Measurements from ENCODE around the gene VSIG10L. TPM values are rescaled to one million over a fixed set of nuclear protein-coding genes. Genes with fewer than 3 reads are reported as not detected.
A peak's percentile ranks its signal among the peaks of the same experiment; 100 is the strongest.

The VSIG10L gene
- polyA plus RNA-seq, 2 of the 4 experiments (the other 2 are of a cell fraction): 6.7 to 9.2 TPM

GRCh38 chr19:51365965-51366388 lies 24.0 kb upstream of the VSIG10L start, which contains the start of gene ETFB:
ETFB (minus strand) TSS chr19:51366388; CDS start chr19:51366326, 62 bp downstream.
- Histone ChIP-seq H3K27ac (peak within 1 kb of the TSS; percentile 87 to 96), H3K4me2 (peak within 1 kb of the TSS; percentile 90), H3K9me3 (no peaks in the 10 kb centered on the region), H3K4me3 (peak within 1 kb of the TSS; percentile 61), H3K4me1 (peaks cover 50% of the 10 kb centered on the region)
- no peak for FAIRE-seq
- ChIA-PET CTCF (interaction anchor here (1.0 to 5.6 kb wide), 6 partner anchors 10 to 42 kb away, joined by 3 to 46 read pairs (median 4); partner anchors contain the start of gene VSIG10L), POLR2A (interaction anchor here (0.6 to 4.8 kb wide), 3 partner anchors 24 to 28 kb away, joined by 3 to 52 read pairs (median 7); partner anchors contain the start of gene VSIG10L)
- WGBS (ENCODE audit: missing lambda C conversion rate): under 1% methylated on average over 16 of the region's 27 CpGs
- DNase-seq (ENCODE audit: low read depth in 1 of 2, low spot score in 1 of 2): no peak
- ATAC-seq: no peak
- TF ChIP-seq CEBPB (IDR thresholded peaks at IDR 0.05) (no peak), BHLHE40 (IDR thresholded peaks at IDR 0.05; ENCODE audit: low read depth, low read length) (no peak), HMGXB4 (CRISPR knock-in tag; IDR thresholded peaks at IDR 0.05; ENCODE audit: borderline replicate concordance) (0 out of 2 replicates have a peak, but pooled peaks have one; percentile 16), KDM5A (IDR thresholded peaks at IDR 0.05) (no peak), PHF8 (IDR thresholded peaks at IDR 0.05; ENCODE audit: borderline replicate concordance, low read depth) (no peak), FOSB (CRISPR knock-in tag; IDR thresholded peaks at IDR 0.05) (no peak), ZNF302 (CRISPR knock-in tag; IDR thresholded peaks at IDR 0.05) (no peak), HEYL (CRISPR knock-in tag; IDR thresholded peaks at IDR 0.05) (no peak), NFE2L2 (conservative IDR thresholded peaks at IDR 0.05; ENCODE audit: low read length) (no peak), ELK1 (IDR thresholded peaks at IDR 0.05; ENCODE audit: low read depth, low read length) (no peak), POLR2A (IDR thresholded peaks at IDR 0.05; ENCODE audit: low read length) (no peak; the same call in 1 of the 2 replicates), FOSL2 (IDR thresholded peaks at IDR 0.05) (no peak), FOSL2 (CRISPR knock-in tag; IDR thresholded peaks at IDR 0.05) (no peak), RARB (CRISPR knock-in tag; IDR thresholded peaks at IDR 0.05) (no peak), HOXB13 (CRISPR knock-in tag; IDR thresholded peaks at IDR 0.05; ENCODE audit: low read depth) (no peak), KDM1A (IDR thresholded peaks at IDR 0.05; ENCODE audit: low read depth) (no peak), NR3C1 (IDR thresholded peaks at IDR 0.05) (no peak), FOXS1 (CRISPR knock-in tag; IDR thresholded peaks at IDR 0.05) (no peak), MAX (IDR thresholded peaks at IDR 0.05) (peak; percentile 66; the same call in 1 of the 2 replicates), RNF2 (IDR thresholded peaks at IDR 0.05; ENCODE audit: borderline replicate concordance, low read depth) (no peak), MAFK (IDR thresholded peaks at IDR 0.05; ENCODE audit: partially characterized antibody) (no peak), CTCF (IDR thresholded peaks at IDR 0.05) (no peak), POLR2AphosphoS2 (conservative IDR thresholded peaks at IDR 0.05; ENCODE audit: low read length) (no peak), HOXB5 (CRISPR knock-in tag; IDR thresholded peaks at IDR 0.05) (no peak), JUNB (IDR thresholded peaks at IDR 0.05) (no peak), CBX2 (IDR thresholded peaks at IDR 0.05; ENCODE audit: borderline replicate concordance, low read depth) (no peak), HOXA7 (CRISPR knock-in tag; IDR thresholded peaks at IDR 0.05) (no peak), RFX5 (IDR thresholded peaks at IDR 0.05) (no peak), EHF (CRISPR knock-in tag; IDR thresholded peaks at IDR 0.05) (no peak), PBX3 (IDR thresholded peaks at IDR 0.05) (no peak), BCL3 (IDR thresholded peaks at IDR 0.05) (peak; percentile 16; the same call in 1 of the 3 replicates), CHD2 (IDR thresholded peaks at IDR 0.05; ENCODE audit: low read length, partially characterized antibody) (no peak), ZC3H11A (IDR thresholded peaks at IDR 0.05) (no peak), USF2 (IDR thresholded peaks at IDR 0.05) (no peak), TFCP2L1 (CRISPR knock-in tag; IDR thresholded peaks at IDR 0.05) (no peak), EP300 (IDR thresholded peaks at IDR 0.05) (no peak), CHD4 (IDR thresholded peaks at IDR 0.05; ENCODE audit: borderline replicate concordance) (no peak)
